H1 (cell line): ENCODE data around the gene MPST. TPM values are rescaled to one million over a fixed set of nuclear protein-coding genes. Genes with fewer than 3 reads are reported as not detected.

ENCODE experiments used
- BACH1 ChIP-seq: IDR thresholded peaks from 2 replicates; pipeline ENCODE4 v1.6.1; 2012; ENCODE audit warnings: low read length, improper control_type of control experiment
- CHD1 ChIP-seq: IDR thresholded peaks from 2 replicates; pipeline ENCODE4 v1.6.1; 2012; ENCODE audit warnings: low read depth, low read length, improper control_type of control experiment
- CHD7 ChIP-seq: fragments of 300-600 bp; sonication (generic); IDR thresholded peaks from 2 replicates; pipeline ENCODE4 v1.7.1; 2012; ENCODE audit warnings: low read length, moderate library complexity, mild to moderate bottlenecking, inconsistent platforms; ENCODE audit not compliant: insufficient replicate concordance
- GABPA ChIP-seq: IDR thresholded peaks from 2 replicates; pipeline ENCODE4 v1.6.1; 2011; ENCODE audit warnings: mild to moderate bottlenecking, low read length, moderate library complexity, borderline replicate concordance; ENCODE audit not compliant: insufficient read depth
- GTF2F1 ChIP-seq: IDR thresholded peaks from 2 replicates; pipeline ENCODE4 v1.6.1; 2012; ENCODE audit warnings: low read depth, low read length, improper control_type of control experiment, borderline replicate concordance
- JUN ChIP-seq: IDR thresholded peaks from 2 replicates; pipeline ENCODE4 v1.6.1; 2011; ENCODE audit warnings: low read depth, mild to moderate bottlenecking, improper control_type of control experiment, low read length
- MAX ChIP-seq: IDR thresholded peaks from 2 replicates; pipeline ENCODE4 v1.6.1; 2012; ENCODE audit warnings: inconsistent platforms
- PHF8 ChIP-seq: fragments of 200-600 bp; sonication (generic); conservative IDR thresholded peaks from 2 replicates; pipeline ENCODE4 v1.7.1; 2012; ENCODE audit warnings: low read depth, mild to moderate bottlenecking, inconsistent platforms, low read length, moderate library complexity
- POU5F1 ChIP-seq: IDR thresholded peaks from 2 replicates; pipeline ENCODE4 v1.6.1; 2011; ENCODE audit warnings: low read depth, mild to moderate bottlenecking, low read length, moderate library complexity
- SIN3A ChIP-seq, 2 experiments: IDR thresholded peaks in 1 of 2; conservative IDR thresholded peaks in 1 of 2; 2 replicates each; pipeline ENCODE4 v1.6.1; 2011 to 2012; ENCODE audit warnings: low read length in 2 of 2, improper control_type of control experiment in 1 of 2, low read depth in 1 of 2, mild to moderate bottlenecking in 1 of 2
- polyA plus RNA-seq, 7 experiments: library from polyadenylated mRNA; depleted of rRNA in 3 of 7; stranded (reverse) in 5 of 7; unstranded in 2 of 7; fragments of >200 nt in 5 of 7; fragments of 200-250 nt in 2 of 7; gene quantifications; 1 replicate in 5 of 7; 2 replicates in 1 of 7; 4 replicates in 1 of 7; pipeline versions ENCODE4 v1.2.1 to v1.2.3, GENCODE V29; 2011 to 2013; ENCODE audit warnings: missing spikeins in 2 of 7, mixed read lengths in 2 of 7
- total RNA-seq: library from RNA; stranded (reverse); fragmentation: NEBNext Ultra II Directional; extraction: Animal tissue kit (Norgen Biotek cat#: 25700); gene quantifications from 2 replicates; pipeline ENCODE4 v1.2.1, GENCODE V29; 2021

Gene MPST
- total and polyA plus RNA-seq, 2 of the 8 experiments (the other 6 are each of a cell fraction or from before 2014, with no cell fraction given): 86.0 to 124 TPM

GRCh38 chr22:36971341-36972125 is 48.0 kb upstream of the MPST start (continued):
- no peak for TF ChIP-seq CHD7
- TF ChIP-seq SIN3A (conservative IDR thresholded peaks at IDR 0.05 in 1 of 2, IDR thresholded peaks at IDR 0.05 in 1 of 2; ENCODE audit: low read depth in 1 of 2, low read length in 2 of 2): no peak
- TF ChIP-seq BACH1: no peak
- TF ChIP-seq GABPA: no peak
- TF ChIP-seq JUN: no peak
- TF ChIP-seq POU5F1: no peak
- no peak for TF ChIP-seq MAX
- no peak for TF ChIP-seq PHF8
- TF ChIP-seq GTF2F1: no peak
- no peak for TF ChIP-seq CHD1
